H4 (cell line): ENCODE results near the gene TACR1. TPM values are rescaled to one million over a fixed set of nuclear protein-coding genes. Genes with fewer than 3 reads are reported as not detected.

Source experiments
- DNase-seq: peaks from one replicate; pipeline ENCODE4 v3.0.0-alpha.2; 2015; ENCODE audit warnings: low spot score
- total RNA-seq: library from RNA; depleted of rRNA; stranded (reverse); fragments of >200 nt; shearing (Covaris generic); gene quantifications from 2 replicates; pipeline ENCODE4 v1.2.3, GENCODE V29; 2014

The TACR1 gene
- total RNA-seq, 1 experiment from 2014 or later, result 0.14 TPM

DNA sequence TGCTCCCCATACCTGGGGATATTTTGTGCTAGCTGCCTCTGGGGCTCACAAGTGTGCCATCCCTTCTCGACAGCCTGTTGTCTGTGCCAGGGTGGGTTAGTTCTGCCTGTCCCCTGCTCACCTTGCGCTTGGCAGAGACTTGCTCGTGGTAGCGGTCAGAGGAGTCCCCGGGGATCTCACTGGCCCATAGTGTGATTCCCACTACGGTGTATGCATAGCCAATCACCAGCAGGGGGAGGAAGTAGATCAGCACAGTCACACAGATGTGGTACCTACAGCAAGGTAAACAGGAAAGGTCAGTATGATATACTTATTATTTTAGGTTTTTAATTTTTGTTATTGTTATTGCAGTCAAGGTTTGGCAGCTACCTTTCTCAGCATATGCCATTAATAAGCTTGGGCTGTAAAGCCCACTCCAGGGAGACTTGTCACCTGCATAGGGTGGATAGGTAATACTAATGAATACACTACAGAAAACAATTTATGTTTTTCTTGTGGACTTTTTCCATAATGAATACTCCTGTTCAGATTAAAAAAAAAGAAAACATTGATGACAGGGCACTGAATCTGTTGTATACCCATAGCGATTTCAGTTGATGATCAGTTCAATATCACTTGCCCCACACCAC is 145.7 kb downstream of the TACR1 start:
- peak; percentile 55 for DNase-seq

DNA sequence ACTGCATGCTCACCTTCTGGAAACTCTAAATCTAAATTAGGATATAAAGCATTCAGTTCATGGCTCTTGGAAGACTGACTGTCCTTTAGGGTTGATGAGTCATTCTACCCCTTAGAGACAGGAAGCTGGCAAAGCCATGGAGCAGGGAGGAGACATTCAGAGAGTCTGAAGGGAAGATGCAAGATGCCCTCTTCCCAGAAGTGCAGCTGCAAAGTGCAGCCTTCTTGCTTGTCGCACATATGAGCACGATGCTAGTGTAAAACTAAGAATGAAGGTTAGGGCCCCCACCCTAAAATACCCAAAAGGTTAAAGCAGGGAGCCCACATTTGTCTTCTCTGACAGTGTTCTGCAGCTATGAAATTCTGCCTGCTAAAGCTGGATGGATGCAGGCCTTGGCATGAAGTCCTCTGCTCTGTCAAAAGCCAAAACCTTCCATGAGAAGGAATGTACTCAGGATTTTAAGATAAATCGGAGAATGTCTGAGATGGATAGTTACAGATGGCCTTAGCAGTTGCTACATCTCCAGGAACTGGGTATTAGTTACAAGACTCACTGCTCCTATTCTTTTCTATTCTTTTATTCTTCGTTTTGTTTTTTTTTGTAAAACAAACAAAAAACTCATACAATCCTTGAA is 151.2 kb downstream of the TACR1 start:
- peak; percentile 59 for DNase-seq

DNA sequence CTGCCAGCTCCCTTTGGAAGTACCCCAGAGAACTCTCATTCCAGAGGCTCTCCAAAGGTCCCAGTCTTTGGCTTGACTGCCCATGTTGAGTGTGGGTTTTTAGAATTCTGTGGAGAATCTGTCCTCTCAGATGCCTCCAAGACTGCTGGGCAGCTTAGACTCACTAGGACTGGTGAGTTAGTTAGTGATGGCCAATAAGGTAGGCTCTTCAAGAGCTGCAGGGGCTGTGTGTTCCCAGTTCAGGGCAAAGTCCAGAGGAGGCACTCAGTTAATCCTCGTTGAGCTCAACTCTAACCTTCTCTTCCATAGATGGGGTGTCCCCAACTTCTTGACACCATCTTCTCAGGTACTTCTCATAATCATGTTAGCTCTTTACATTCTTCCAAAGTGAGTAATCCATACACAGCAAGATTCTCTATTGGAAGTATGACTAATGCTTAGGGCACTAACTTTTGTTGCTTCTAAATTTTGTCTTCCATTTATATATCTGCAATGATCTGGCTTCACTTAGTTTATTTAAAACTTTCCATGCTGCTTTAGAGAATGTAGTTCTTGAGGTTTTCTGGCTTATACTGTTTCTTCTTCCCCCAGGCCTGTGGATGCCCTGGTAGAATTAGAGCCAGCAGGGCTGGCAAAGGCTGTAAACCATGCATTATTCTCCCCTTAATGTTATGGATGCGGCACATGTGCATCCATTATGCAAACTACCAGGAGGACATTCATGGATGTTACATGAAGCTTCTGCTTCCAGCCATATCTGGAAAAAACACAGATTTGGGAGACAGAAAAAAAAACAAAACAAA is 151.9 kb downstream of the TACR1 start:
- DNase-seq, result no peak

DNA sequence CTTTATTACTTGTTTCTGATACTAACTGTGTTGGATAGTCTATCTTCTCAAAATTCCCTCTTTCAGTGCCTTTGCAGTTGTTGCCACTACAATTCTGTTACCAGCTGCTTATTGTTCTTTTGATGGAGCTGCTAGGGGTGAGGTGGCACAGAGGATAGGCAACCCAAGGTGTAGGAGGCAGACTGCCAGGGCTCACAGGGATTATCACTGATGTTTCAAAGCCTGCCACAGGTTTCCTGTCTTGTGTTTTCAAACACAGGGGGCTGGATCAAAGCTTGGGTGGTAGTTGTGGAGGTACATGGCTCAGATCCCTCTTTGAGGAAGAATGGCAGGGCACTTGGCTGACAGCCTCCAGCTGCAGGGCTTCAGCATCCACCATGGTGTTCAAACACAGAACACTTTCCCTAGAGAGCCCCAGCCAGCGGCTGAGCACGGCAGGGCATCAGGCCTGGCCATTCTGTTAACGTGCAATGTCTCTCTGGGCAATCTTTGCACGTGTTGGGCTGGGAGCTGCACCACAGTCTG is 153.7 kb downstream of the TACR1 start:
- DNase-seq, result no peak

DNA sequence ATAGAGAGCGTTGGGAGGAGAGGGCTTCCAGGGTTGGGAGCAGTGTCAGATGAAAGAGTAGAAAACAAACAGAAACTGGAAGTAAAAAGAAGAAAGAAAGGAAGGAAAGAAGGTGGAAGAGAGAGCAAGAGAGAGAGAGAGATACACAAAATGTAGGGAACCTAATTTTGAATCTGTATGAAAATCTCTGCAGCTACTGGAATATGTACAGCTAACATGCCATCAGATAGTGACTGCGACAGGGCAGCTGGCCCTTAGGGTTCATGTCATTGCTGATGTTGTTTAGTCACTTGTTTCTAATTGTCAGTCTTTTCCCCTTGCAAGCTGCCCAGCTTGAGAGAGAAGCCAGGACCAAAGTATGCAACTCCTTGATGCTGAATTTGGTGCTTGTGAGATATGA is 155.0 kb downstream of the TACR1 start:
- no peak for DNase-seq

DNA sequence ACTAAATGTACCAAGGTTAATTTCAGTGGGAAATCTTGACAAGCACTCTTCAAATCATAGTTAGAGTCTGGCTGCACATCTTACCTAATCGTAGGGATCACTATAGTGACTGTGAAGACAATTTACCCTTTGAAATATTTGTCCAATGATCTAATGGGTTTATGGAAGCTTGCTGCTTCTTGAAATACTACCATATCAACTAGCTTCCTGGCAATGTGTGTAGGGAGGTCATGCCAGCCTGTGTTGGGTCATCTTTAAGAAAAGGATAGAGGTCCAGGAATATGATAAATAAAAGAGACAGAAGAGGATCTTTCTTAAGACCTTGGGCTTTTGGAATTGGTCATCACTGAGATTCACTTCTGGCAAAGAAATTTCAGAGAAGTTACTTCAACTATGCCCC is 156.5 kb downstream of the TACR1 start:
- no peak for DNase-seq

DNA sequence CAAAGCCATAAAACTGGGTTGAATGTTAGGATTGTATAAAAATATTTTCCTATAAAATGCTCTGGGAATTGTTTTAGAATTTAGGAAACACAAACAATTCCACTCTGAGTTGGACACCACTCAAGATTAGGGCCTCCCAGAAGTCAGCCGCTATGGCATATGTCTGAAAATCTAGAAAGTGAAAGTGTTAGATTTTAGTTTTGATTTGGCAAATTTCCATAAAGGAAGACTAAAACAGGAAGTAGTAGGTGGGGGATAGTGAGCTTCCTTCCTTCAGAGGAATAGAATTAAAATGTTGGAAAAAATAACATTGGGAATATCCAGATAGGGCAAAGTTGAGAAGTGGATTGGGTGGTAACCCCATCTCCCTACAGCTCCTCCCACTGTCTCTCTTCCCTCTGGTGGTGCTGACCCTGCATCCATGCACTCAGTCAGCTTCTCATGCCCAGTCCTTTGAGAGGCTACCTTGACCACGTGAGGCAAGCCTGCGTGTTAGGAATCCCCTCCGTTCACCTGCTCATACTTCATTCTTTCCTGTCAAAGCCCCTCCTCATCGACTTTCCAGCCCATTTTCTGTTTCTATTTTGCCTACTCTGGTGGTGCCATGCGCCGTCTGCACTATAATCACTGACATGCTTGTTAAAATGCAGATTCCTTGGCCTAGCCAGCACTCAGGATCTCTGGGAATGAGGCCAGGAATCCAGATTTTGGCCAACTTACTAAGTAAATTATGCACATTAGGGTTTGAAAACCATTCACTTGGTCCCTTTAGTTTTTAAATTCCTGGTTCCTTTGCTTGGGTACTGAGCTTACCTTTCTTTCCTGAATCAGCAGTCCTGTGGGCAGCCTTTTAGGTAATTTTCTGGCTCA is 157.4 kb downstream of the TACR1 start:
- no peak for DNase-seq

DNA sequence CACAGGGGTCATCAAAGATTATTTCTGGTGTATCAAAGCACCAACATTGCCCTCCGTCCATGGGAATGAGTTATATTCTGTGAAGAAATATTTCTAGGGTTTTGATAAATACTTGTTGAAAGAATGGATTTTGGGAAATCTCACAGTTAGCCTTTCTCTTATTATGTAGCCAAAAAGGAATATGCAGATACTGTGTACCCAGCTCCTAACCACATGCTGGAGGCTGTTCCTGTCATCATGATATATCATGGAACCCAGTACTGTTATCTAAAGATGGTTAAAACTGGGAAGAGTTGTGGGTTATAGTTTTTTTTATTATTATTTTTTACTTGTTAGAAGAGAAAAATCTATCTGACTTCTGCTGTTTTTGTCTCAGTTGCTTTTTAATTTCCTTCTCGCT is 158.1 kb downstream of the TACR1 start:
- DNase-seq, result no peak

DNA sequence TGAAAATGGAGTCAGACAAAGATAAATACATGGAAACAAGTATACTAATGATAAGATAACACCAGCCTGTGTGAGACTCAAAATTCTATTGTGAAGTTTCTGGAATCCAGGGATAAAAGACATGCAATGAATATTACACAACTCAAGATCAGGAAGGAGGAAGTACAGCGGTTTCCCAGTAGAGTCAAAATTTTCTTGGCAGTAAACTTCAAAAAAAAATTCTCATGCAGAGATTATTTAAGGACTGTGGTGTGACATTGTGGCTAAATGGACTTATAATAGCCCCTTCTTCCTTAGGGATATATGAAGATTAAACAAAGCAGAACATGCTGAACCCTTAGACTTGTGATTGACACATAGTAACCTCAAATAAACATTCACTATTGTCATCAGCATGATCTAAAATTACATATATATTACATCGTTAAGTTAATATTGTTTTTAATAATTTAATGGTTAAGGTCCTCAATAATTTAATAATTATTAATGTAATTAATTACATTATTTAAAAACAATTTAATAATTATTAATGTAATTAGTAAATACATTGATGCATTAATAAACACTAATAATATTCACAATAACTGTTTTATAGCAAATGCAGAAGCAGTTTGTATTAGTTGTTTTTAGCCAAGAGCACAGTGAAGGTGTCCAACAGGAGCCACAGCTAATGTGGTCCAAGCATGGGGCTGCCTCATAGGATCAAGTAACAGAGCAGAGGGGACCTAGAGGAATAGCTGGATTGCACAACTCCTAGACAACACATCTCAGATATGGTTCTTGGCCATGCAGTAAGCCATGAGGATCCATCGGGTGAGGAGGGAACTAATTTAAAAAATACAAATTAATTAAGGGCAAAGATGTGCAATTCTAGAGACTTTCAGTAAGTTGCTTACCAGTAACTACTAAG is 163.6 kb downstream of the TACR1 start:
- DNase-seq, result no peak

DNA sequence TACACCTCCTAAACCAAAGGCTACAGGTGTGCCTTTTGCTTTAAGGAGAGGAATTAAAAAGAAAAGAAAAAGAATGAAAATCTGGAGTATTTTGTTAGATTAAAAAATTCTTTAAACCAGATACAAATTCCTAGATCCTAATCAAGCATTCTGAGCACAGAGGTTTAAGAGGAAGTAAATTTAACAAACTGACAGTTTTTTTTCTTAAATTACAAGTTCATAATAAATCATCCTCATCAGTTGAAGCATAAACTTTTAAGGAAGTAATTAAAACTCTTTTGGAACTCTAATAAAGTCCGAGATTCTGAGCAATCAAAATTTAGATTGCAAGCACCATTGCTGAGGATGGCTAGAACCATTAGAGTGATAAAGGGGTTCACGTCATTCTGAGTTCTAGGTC is 165.8 kb downstream of the TACR1 start:
- DNase-seq, result no peak

DNA sequence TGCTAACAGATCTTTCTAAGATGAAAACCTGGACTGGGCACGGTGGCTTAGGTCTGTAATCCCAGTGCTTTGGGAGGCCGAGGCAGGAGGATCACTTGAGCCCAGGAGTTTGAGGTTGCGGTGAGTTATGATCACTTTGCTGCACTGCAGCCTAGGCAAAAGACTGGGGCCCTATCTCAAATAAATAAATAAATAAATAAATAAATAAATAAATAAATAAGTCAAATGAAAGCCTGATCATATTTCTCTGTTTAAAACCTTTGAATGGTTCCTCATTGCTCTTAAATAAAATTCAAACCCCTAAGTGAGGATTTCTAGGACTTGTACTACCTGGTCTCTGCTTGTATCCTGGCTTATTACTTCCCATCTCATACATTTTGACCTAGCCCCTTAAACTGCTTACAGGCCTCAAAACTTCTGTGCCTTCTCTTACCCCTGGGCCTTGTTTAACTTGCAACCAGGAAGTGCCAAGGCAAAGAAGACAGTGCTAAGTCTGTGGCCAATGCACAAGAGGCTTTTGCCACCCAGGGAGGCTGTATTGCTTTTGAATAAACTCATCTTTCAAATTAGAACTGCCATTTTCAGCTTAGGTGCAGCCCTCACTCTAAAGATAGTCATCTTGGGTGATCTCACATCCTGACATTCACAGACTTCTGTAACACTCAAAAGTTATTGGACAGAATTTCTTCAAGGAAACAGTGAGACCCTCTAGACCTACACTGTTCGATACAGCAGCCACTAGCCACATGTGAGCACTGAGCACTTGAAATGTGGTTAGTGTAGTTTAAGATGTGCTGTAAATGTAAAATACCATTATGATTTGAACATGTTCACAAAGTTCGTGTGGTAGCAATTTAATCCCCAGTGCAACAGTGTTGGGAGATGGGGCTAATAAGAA is 167.2 kb downstream of the TACR1 start:
- no peak for DNase-seq

DNA sequence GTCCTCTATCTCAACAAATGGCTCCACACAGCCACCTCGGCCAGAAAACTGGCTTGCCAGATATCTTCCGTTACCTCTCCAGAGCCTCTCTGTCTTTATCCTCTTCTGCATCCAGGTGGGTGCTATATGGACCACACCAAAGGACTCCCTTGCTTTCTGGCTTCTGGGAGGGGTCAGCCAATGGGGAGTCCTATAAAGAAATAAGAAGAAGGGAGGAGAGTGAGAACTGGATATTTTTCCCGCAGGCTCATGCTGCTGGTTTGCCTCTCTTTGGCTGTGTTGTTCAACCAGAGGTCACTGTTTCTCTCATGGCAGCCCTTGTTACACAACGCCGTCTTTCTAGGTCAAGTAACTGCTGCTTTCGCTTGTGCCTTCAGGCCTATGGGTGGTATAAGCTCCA is 168.1 kb downstream of the TACR1 start:
- DNase-seq, result no peak

DNA sequence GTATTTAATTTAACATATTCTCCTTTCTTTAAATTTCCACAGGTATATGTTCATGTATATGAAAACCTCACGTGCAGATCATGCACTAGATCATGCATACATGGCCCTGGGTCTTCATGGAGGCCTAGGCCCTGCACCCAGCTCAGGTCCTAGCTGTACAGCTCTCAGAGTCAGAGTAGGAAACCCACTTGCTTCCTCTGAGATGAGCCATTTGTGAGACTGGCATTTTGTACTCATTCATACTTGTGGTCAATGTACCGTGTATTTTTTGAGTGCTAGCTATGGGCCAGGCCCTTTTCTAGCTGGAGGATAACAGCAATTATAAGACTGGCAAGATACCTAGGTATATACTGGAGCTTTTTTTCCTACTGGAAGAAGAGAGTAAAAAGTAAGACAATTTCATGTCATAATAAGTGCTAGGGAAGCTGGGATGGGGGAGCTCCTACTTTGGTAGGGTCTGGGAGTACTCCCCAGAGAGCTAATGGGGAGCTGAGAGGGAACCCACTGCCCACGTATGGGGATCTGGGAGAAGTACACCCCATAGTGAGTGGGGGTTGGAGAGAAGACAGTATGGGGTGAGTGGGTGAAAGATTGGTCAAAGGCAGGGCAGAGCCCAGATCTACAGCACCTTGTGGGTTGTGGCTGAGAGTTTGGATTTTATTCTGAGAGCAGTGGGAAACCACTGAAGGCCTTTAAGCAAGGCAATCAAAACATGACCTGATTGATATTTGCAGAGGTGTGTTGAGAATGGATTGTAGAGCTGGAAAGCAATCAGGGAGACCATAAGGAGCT is 168.9 kb downstream of the TACR1 start:
- no peak for DNase-seq

DNA sequence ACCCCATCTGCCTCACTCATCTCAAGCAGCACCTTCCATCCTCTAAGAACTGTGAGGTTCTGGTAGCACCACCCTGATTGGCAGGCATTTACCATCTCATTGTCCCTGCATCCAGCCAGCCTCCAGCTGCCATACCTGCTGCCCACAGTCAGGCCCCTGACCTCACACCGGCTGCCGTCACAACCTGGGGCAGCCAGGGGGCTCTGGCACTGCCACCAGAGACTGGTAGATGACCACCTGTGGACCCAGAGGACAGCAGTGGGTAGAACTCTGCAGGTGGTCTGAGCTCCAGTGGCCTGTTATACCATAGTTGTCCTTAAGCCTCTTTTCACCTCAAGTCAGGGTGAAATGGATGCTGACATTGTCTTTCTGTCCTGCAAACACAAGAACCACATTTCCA is 171.4 kb downstream of the TACR1 start:
- DNase-seq, result no peak

DNA sequence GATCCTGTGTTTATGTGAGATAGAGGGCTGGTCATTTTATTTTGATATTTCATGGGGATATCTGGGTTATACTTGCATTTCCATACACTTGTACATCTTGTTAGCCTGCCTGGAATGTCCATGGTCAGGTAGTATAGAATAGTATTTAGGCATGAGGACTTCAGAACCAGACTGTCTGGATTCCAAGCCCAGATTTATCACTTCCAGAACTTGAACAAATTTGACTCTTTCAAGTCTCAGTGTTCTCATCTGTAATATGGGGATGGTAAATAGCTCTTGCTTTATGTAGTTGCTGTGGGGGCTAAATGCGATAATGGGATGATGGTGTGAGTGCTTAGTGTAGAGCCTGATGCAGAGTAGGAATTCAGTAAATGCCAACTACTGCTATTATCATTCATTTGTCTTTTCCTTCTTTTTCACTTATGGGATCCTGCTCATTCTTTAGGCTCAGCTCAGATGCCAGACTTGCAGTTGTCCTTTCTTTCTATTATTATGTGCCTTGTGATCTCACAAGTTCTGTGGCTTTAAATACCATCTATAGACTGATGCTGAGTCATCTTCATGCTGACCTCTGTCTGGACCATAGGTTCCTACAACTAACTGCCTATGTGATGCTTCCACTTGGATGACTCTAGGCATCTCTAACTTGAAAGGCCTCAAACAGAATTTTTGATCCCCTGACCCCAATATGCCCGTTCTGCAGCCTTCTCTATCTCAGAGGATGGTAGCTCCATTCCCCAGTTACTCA is 173.5 kb downstream of the TACR1 start:
- DNase-seq, result no peak

DNA sequence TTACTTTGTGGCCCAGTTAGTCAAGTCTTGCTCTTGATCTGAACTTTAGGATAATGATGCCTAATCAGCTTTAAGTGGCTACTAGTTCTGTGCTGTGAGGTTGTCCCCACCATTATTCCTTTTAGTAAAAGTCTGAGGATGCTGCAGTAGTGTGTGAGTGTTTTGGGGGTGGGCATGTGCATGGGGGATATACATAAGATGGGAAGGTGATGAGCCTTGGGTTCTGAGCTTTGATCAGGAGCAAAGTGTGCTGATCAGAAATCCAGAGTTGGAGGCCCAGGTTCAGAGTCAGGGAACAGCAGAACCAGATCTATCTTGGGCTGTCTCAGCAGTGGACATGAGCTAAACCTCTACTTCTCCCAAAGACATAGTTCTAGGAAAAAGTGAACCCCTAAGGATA is 174.1 kb downstream of the TACR1 start:
- DNase-seq, result no peak

DNA sequence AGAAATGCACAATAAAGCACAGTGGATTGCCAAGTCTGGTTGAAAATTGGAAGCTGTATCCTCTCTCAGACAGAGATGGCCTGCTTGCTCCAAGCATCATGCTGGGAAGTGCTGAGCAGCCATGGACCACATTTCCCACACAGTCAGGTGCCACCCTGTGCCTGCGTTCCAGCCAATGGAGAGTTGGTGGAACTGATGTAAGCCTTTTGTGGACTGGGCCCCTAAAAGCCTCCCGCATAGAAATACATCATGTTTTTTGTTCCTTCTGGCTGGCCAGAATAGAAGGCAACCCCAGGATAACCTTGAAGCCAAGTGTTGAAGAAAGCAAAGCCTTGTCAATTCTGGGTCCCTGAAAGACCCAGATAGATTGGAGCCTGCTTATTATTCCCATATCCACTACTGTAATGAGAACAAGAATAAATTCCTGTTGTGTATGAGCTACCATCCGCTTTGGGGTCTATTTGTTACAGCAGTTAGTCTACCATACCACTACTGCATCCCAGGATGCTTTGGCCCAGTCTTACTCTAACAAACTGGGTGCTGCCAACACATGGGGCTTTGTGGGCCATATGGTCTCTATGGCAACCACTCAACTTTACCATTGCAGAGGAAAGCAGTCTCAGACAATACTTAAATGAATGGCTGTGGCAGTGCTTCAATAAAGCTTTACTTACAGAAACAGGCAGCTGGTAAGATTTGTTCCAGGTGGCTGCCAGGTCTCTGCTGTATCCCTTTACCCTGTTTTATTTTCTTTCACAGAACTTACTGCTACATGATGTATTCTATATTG is 175.5 kb downstream of the TACR1 start:
- DNase-seq, result no peak
